GM21723 (cell line): ENCODE data around the gene MRGPRX1.
"Not testable (repeated sequence)": the region's sequence is repeated elsewhere in the genome, so short reads cannot be mapped to it uniquely, and the experiment has no call there.

ENCODE experiments used
- ATAC-seq: cut with Tn5 transposase; IDR thresholded peaks from one replicate; pipeline ENCODE4 v1.9.1; 2021; ENCODE audit warnings: mild to moderate bottlenecking, moderate library complexity; ENCODE audit not compliant: unreplicated experiment

The MRGPRX1 gene

GRCh38 chr11:18939314-18939713 is at the start of gene MRGPRX1:
TSS of gene MRGPRX1 (minus strand) at chr11:18939414. CDS start at chr11:18934784, 4,630 bp downstream.
- no peak for ATAC-seq

- no peak for ATAC-seq
Measured at GRCh38 chr11:18987454-18988231, 48.4 kb upstream of the MRGPRX1 start.

- no peak for ATAC-seq
Measured at GRCh38 chr11:18986744-18987143, 47.5 kb upstream of the MRGPRX1 start.

GRCh38 chr11:18981897-18982296 is 42.7 kb upstream of the MRGPRX1 start:
- no peak for ATAC-seq

- no peak for ATAC-seq
Measured at GRCh38 chr11:18974192-18974591, 35.0 kb upstream of the MRGPRX1 start.

- no peak for ATAC-seq
Measured at GRCh38 chr11:18972336-18972735, 33.1 kb upstream of the MRGPRX1 start.

GRCh38 chr11:18969720-18970119 is 30.5 kb upstream of the MRGPRX1 start:
- ATAC-seq: no peak

- no peak for ATAC-seq
Measured at GRCh38 chr11:18958221-18958910, 19.2 kb upstream of the MRGPRX1 start.

- no peak for ATAC-seq
Measured at GRCh38 chr11:18956630-18957029, 17.4 kb upstream of the MRGPRX1 start.

GRCh38 chr11:18936002-18936673 is 3.1 kb downstream of the MRGPRX1 start:
- ATAC-seq: no peak

GRCh38 chr11:18934195-18934814 is 4.9 kb downstream of the MRGPRX1 start:
- ATAC-seq: no peak

- no peak for ATAC-seq
Measured at GRCh38 chr11:18927550-18928322, 11.5 kb downstream of the MRGPRX1 start.

- not testable (repeated sequence) for ATAC-seq
Measured at GRCh38 chr11:18925426-18925825, 13.8 kb downstream of the MRGPRX1 start.

GRCh38 chr11:18912883-18913282 is 26.3 kb downstream of the MRGPRX1 start:
- ATAC-seq: no peak

- ATAC-seq: no peak
Measured at GRCh38 chr11:18907391-18907790, 31.8 kb downstream of the MRGPRX1 start.

GRCh38 chr11:18900637-18901036 is 38.6 kb downstream of the MRGPRX1 start:
- ATAC-seq: not testable (repeated sequence)

GRCh38 chr11:18900151-18900611 is 39.0 kb downstream of the MRGPRX1 start:
- not testable (repeated sequence) for ATAC-seq

GRCh38 chr11:18891712-18892111 is 47.5 kb downstream of the MRGPRX1 start:
- ATAC-seq: not testable (repeated sequence)

GRCh38 chr11:18890615-18891014 is 48.6 kb downstream of the MRGPRX1 start:
- ATAC-seq: no peak
